Erythroblast (primary cell): ENCODE measurements around the gene BMAL2.

Source experiments
- DNase-seq, 2 experiments: peaks; one replicate each; lab custom pipeline; 2025; lab: John Stamatoyannopoulos, UW
- GATA1 ChIP-seq: IDR thresholded peaks from 2 replicates; pipeline ENCODE4 v1.6.1; 2011; ENCODE audit warnings: low read depth, mild to moderate bottlenecking, control low read depth, low read length, moderate library complexity
- POLR2A ChIP-seq: IDR thresholded peaks from 2 replicates; pipeline ENCODE4 v1.6.1; 2011; ENCODE audit warnings: mild to moderate bottlenecking, low read length

BMAL2 gene

GRCh38 chr12:27351476-27351875, 18.8 kb downstream of the BMAL2 start:
- no peak for TF ChIP-seq POLR2A
- no peak for TF ChIP-seq GATA1
- DNase-seq = no peak

DNA sequence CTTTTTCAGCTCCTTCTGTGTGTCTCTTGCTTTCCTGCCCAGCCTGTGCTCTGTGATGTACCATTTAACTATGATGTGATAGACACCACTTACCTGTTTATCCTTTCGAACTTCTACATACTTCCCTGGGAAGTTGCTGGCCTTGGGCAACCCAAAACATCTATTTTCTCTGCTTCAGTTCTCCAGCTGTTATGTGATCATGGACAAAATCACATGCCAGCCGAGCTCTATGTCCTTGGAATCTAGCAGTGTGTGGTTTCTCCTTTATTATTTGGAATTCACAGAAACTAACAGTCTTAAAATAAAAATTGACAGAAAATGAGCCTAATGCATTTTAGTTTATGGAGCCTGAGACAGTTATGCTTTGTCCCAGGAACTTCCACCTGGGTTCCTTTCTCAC, 22.9 kb downstream of the BMAL2 start:
- no peak for TF ChIP-seq GATA1
- TF ChIP-seq POLR2A = no peak

DNA sequence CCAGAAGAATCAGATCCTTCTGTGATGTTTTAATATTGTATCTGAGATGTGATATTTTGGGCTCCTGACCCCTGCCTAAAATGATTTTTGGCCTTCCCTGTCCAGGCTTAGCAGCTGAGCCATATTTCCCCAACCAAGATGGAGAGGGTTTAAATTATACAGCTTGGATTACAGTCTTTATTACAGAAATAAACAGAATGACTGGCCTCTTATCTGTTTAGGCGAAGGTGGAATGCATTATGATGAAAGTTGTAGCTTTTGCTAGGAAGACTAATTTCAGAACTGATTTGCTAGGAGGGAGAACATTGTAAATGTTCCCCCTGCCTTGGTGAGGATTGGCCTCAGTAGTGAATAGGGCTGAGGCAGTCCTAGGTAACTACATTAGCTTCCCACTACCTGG, 23.3 kb downstream of the BMAL2 start:
- TF ChIP-seq GATA1 = no peak
- no peak for TF ChIP-seq POLR2A
- no peak for DNase-seq

More for the DNA sequence above, 22.9 kb downstream of the BMAL2 start:
- no peak for DNase-seq

DNA sequence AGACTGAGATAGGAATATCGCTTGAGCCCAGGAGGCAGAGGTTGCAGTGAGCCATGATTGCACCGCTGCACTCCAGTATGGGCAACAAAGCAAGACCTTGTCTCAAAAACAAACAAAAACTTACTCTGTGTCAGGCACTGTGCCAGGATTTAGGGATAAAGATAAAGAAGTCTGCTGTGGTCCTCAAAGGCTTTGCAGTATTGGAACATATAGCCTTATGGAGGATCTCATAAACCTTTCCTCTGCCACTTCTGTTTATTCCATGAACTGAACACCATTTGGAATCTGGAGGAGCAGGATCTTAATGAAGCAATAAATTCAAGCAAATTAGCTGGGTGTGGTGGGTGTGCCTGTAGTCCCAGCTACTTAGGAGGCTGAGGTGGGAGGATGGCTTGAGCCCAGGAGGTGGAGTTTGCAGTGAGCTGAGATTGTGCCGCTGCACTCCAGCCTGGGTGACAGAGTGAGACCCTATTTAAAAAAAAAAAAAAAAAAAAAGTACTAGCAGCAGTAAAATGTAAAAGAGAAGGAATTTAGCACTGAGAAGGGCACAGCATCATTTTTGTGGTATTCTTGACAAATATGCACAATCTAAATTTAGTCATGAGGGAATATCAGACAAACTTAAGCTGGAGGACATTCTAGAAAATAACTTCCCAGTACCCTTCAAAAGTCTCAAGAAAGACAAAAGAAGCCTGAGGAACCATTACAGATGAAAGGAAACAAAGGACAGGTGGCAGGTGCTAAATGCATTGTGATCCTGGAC, 27.1 kb downstream of the BMAL2 start:
- TF ChIP-seq POLR2A (no peak), GATA1 (no peak)
- DNase-seq = no peak

DNA sequence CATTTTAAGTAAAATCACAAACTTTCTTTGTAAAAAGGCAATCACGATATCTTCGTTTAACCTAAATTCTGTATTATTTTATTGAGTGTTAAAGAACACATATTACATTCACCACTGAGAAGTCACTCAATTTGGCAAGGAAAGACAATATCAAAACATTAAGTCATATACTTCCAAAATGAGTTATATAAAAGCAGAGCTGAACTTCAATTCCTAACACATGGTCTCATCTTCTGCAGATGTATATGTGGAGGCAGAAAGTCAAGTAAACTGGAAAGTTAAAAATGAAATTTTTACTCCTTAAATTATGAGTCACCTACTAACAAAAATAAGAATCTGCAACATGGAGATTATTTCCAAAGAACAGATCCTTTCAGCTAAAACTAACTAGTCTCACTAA, 28.7 kb downstream of the BMAL2 start:
- TF ChIP-seq GATA1 = no peak
- no peak for TF ChIP-seq POLR2A
- no peak for DNase-seq

DNA sequence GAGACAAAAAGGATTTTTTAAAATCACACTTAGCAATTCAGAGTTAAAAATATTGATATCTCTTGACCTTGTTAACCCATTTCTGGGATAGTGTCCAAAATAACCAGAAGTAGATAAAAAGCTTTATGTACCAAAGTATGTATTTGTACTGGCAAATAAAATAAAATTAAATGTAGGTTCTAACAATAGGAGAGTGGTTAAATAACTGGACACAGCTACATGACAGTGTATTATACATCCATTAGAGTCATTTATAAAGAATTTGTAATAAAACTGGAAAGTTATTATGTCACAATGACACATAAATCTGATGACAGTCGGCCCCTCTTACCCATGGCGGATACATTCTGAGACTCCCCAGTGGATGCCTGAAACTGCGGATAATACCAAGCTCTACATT, 34.0 kb downstream of the BMAL2 start:
- TF ChIP-seq POLR2A = no peak
- TF ChIP-seq GATA1 = no peak
- no peak for DNase-seq

GRCh38 chr12:27367078-27367477, 34.4 kb downstream of the BMAL2 start:
- no peak for DNase-seq
- TF ChIP-seq GATA1 (no peak), POLR2A (no peak)

DNA sequence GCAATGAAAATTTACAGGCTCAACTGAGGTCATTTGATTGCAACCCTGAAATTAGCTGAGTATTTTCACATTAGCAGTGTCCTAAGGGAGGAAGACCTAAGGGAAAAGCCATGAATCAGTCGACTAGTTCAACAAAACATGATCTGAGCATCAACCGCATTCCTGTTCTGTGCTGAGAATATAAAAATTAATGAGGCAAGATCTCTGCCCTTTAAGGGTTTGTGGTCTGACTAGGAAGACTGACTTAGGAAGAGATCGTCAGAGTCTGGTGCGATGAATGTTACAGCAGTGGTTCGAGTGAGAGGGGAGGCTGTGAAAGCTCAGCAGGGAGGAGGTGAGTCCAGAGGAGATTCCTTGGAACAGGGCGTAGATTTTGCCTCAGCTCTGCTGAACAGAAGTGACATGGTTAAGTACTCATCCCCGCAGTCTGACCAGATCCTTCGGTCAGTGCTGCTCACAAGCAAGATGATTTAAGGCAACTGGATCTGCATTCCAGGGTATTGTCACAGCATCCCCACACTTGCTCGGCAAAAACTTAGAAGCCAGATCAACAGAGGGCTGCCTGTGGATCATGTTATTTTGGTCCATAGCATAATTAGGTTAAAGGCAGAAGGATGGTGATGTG, 49.6 kb downstream of the BMAL2 start:
- DNase-seq = no peak
- no peak for TF ChIP-seq GATA1
- TF ChIP-seq POLR2A = no peak
